ENCODE measurements around the gene TGM6. TPM values are rescaled to one million over a fixed set of nuclear protein-coding genes. Genes with fewer than 3 reads are reported as not detected.

Gene TGM6
- polyA plus RNA-seq, 4 donors = not detected

- DNase-seq (ENCODE audit: low read depth in 4 of 4, low spot score in 3 of 4) = peak in 3 of 4 donors; percentile 42 to 54 (median 47)
Measured at GRCh38 chr20:2451939-2452732, 71.4 kb downstream of the TGM6 start.

- DNase-seq (ENCODE audit: low read depth in 4 of 4, low spot score in 3 of 4) = no peak
Measured at GRCh38 chr20:2453792-2454191, 73.1 kb downstream of the TGM6 start.

- no peak for DNase-seq (ENCODE audit: low read depth in 4 of 4, low spot score in 3 of 4)
Measured at GRCh38 chr20:2455771-2456497, 75.2 kb downstream of the TGM6 start.

- no peak for DNase-seq (ENCODE audit: low read depth in 4 of 4, low spot score in 3 of 4)
Measured at GRCh38 chr20:2458919-2459499, 78.3 kb downstream of the TGM6 start.

- no peak for DNase-seq (ENCODE audit: low read depth in 4 of 4, low spot score in 3 of 4)
Measured at GRCh38 chr20:2459981-2460751, 79.5 kb downstream of the TGM6 start.

- DNase-seq (ENCODE audit: low read depth in 4 of 4, low spot score in 3 of 4) = no peak
Measured at GRCh38 chr20:2460752-2461424, 80.2 kb downstream of the TGM6 start.

- no peak for DNase-seq (ENCODE audit: low read depth in 4 of 4, low spot score in 3 of 4)
Measured at GRCh38 chr20:2462484-2462883, 81.8 kb downstream of the TGM6 start.

- no peak for DNase-seq (ENCODE audit: low read depth in 4 of 4, low spot score in 3 of 4)
Measured at GRCh38 chr20:2463616-2464365, 83.1 kb downstream of the TGM6 start.

GRCh38 chr20:2465100-2465499 lies 84.4 kb downstream of the TGM6 start:
- no peak for DNase-seq (ENCODE audit: low read depth in 4 of 4, low spot score in 3 of 4)

- no peak for DNase-seq (ENCODE audit: low read depth in 4 of 4, low spot score in 3 of 4)
Measured at GRCh38 chr20:2467412-2467811, 86.7 kb downstream of the TGM6 start.

- DNase-seq (ENCODE audit: low read depth in 4 of 4, low spot score in 3 of 4) = no peak
Measured at GRCh38 chr20:2468581-2469407, 88.1 kb downstream of the TGM6 start.

- DNase-seq (ENCODE audit: low read depth in 4 of 4, low spot score in 3 of 4) = peak; percentile 9 to 25 (median 21)
Measured at GRCh38 chr20:2469991-2470422, 89.3 kb downstream of the TGM6 start.

- peak; percentile 94 to 97 (median 96) for DNase-seq (ENCODE audit: low read depth in 4 of 4, low spot score in 3 of 4)
Measured at GRCh38 chr20:2470423-2471193, 89.9 kb downstream of the TGM6 start, which contains the start of gene SNRPB. SNRPB (minus strand) TSS chr20:2470789; CDS start chr20:2470690, 99 bp downstream.

- no peak for DNase-seq (ENCODE audit: low read depth in 4 of 4, low spot score in 3 of 4)
Measured at GRCh38 chr20:2473516-2473915, 92.8 kb downstream of the TGM6 start.

- DNase-seq (ENCODE audit: low read depth in 4 of 4, low spot score in 3 of 4) = no peak
Measured at GRCh38 chr20:2475850-2476741, 95.4 kb downstream of the TGM6 start.

GRCh38 chr20:2476742-2477615 lies 96.3 kb downstream of the TGM6 start:
- no peak for DNase-seq (ENCODE audit: low read depth in 4 of 4, low spot score in 3 of 4)
